ENCODE results near the gene NOS1AP. TPM values are rescaled to one million over a fixed set of nuclear protein-coding genes. Genes with fewer than 3 reads are reported as not detected.

NOS1AP gene
- total and polyA plus RNA-seq, 2 experiments from 2014 or later: 4.9 to 6.6 TPM

GRCh38 chr1:162023547-162024501 lies 45.7 kb upstream of the NOS1AP start, which contains the start of gene OLFML2B:
OLFML2B (minus strand) TSS chr1:162023869; CDS start chr1:162023430, 439 bp downstream.
- peak; percentile 44 for TF ChIP-seq CTCF (IDR thresholded peaks at IDR 0.05; ENCODE audit: low read depth, low read length)
- Histone ChIP-seq H3K4me3 (peak within 1 kb of the TSS; percentile 35), H3K27ac (no peak within 1 kb of the TSS), H3K9me3 (ENCODE audit: low read depth) (no peaks in the 10 kb centered on the region), H3K4me1 (ENCODE audit: low read depth) (peaks cover 4% of the 10 kb centered on the region), H3K36me3 (no peaks in the 10 kb centered on the region), H3K27me3 (peaks cover 52% of the 10 kb centered on the region)
- peak; percentile 74 to 83 for DNase-seq (ENCODE audit: low read depth in 1 of 2, low spot score in 1 of 2)

GRCh38 chr1:162025541-162025940 lies 44.0 kb upstream of the NOS1AP start:
- Histone ChIP-seq H3K27ac (no peak overlapping the region), H3K4me3 (no peak overlapping the region), H3K27me3 (peaks cover 66% of the 10 kb centered on the region), H3K4me1 (ENCODE audit: low read depth) (peaks cover 4% of the 10 kb centered on the region), H3K36me3 (no peaks in the 10 kb centered on the region), H3K9me3 (ENCODE audit: low read depth) (no peaks in the 10 kb centered on the region)
- no peak for DNase-seq (ENCODE audit: low read depth in 1 of 2, low spot score in 1 of 2)
- no peak for TF ChIP-seq CTCF (IDR thresholded peaks at IDR 0.05; ENCODE audit: low read depth, low read length)

- Histone ChIP-seq H3K4me1 (ENCODE audit: low read depth) (no peaks in the 10 kb centered on the region), H3K4me3 (no peak overlapping the region), H3K9me3 (ENCODE audit: low read depth) (no peaks in the 10 kb centered on the region), H3K27me3 (peaks cover 74% of the 10 kb centered on the region), H3K36me3 (no peaks in the 10 kb centered on the region), H3K27ac (no peak overlapping the region)
- TF ChIP-seq CTCF (IDR thresholded peaks at IDR 0.05; ENCODE audit: low read depth, low read length): no peak
- peak in 1 of 2 donors; percentile 43 for DNase-seq (ENCODE audit: low read depth in 1 of 2, low spot score in 1 of 2)
Measured at GRCh38 chr1:162026881-162027280, 42.6 kb upstream of the NOS1AP start.

- TF ChIP-seq CTCF (IDR thresholded peaks at IDR 0.05; ENCODE audit: low read depth, low read length): no peak
- no peaks in the 10 kb centered on the region for H3K36me3 ChIP-seq
- H3K27me3 ChIP-seq: peaks cover 65% of the 10 kb centered on the region
- H3K27ac ChIP-seq: no peak overlapping the region
- no peaks in the 10 kb centered on the region for H3K9me3 ChIP-seq (ENCODE audit: low read depth)
- DNase-seq (ENCODE audit: low read depth in 1 of 2, low spot score in 1 of 2): peak in 1 of 2 donors; percentile 17
- H3K4me1 ChIP-seq (ENCODE audit: low read depth): no peaks in the 10 kb centered on the region
- H3K4me3 ChIP-seq: no peak overlapping the region
Measured at GRCh38 chr1:162028726-162029125, 40.8 kb upstream of the NOS1AP start.

- Histone ChIP-seq H3K27ac (no peak overlapping the region), H3K36me3 (no peaks in the 10 kb centered on the region), H3K4me3 (no peak overlapping the region), H3K27me3 (peaks cover 61% of the 10 kb centered on the region), H3K4me1 (ENCODE audit: low read depth) (no peaks in the 10 kb centered on the region), H3K9me3 (ENCODE audit: low read depth) (no peaks in the 10 kb centered on the region)
- DNase-seq (ENCODE audit: low read depth in 1 of 2, low spot score in 1 of 2): no peak
- TF ChIP-seq CTCF (IDR thresholded peaks at IDR 0.05; ENCODE audit: low read depth, low read length): no peak
Measured at GRCh38 chr1:162029157-162029556, 40.3 kb upstream of the NOS1AP start.
